ENCODE measurements around the gene LDB2.

Gene LDB2

GRCh38 chr4:16677001-16677944 is 221.2 kb downstream of the LDB2 start:
- POLR2A ChIA-PET (ENCODE audit: low non-redundant PET), result no interaction called here
- no peak for DNase-seq (ENCODE audit: low spot score)
- H3K27ac ChIP-seq, result no peak overlapping the region
- CTCF ChIA-PET, result no interaction called here
- TF ChIP-seq, protein P1, sequence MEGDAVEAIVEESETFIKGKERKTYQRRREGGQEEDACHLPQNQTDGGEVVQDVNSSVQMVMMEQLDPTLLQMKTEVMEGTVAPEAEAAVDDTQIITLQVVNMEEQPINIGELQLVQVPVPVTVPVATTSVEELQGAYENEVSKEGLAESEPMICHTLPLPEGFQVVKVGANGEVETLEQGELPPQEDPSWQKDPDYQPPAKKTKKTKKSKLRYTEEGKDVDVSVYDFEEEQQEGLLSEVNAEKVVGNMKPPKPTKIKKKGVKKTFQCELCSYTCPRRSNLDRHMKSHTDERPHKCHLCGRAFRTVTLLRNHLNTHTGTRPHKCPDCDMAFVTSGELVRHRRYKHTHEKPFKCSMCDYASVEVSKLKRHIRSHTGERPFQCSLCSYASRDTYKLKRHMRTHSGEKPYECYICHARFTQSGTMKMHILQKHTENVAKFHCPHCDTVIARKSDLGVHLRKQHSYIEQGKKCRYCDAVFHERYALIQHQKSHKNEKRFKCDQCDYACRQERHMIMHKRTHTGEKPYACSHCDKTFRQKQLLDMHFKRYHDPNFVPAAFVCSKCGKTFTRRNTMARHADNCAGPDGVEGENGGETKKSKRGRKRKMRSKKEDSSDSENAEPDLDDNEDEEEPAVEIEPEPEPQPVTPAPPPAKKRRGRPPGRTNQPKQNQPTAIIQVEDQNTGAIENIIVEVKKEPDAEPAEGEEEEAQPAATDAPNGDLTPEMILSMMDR (conservative IDR thresholded peaks at IDR 0.05; ENCODE audit: low read depth), result no peak

- H3K27ac ChIP-seq, result no peak overlapping the region
- ChIA-PET CTCF (no interaction called here), POLR2A (ENCODE audit: low non-redundant PET) (no interaction called here)
- no peak for DNase-seq (ENCODE audit: low spot score)
- TF ChIP-seq, protein P1 (conservative IDR thresholded peaks at IDR 0.05; ENCODE audit: low read depth), result no peak
These were observed 222.1 kb downstream of the LDB2 start for GRCh38 chr4:16676230-16676770.

DNA sequence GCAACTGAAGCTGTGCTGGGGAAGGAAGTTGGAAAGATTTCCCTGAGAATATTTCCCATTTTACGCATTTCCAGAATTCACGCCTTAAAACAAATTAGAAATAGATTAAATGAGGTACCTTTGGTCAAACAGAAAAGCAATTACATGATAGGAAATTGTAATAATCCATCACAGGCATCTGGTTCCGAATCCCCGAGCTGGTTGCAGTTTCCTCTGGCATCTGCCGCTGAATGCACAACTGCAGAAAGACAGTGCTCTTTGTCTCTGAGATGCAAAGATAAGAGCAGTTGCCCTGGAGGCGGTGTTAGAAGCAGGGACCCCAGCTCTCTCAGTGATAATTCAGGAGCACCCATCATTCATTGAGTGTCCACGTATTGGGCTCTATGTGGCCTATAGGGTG is 224.4 kb downstream of the LDB2 start:
- TF ChIP-seq, protein P1 (conservative IDR thresholded peaks at IDR 0.05; ENCODE audit: low read depth), result no peak
- DNase-seq (ENCODE audit: low spot score), result no peak
- no peak overlapping the region for H3K27ac ChIP-seq
- ChIA-PET POLR2A (ENCODE audit: low non-redundant PET) (no interaction called here), CTCF (no interaction called here)

DNA sequence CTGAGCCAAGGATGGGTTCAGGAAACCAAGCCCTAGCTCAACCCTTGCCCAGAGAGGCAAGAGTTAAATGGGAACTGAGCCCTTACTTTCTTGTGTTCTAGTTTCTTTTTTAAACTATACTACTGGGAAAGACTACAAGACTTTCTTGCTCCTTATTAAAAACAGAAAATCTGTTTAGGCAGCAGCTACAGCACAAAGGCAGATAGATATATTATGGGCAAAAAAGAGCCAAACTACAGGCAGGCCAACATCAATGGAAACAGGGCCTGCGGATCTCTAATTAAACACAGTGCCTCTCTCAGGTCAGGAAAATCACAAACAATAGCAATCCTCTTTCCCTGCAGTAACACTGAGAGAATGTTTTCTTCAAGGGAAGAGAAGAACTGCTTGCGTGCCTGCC is 226.0 kb downstream of the LDB2 start:
- TF ChIP-seq, protein P1 (conservative IDR thresholded peaks at IDR 0.05; ENCODE audit: low read depth), result no peak

GRCh38 chr4:16671741-16672140 is 226.7 kb downstream of the LDB2 start:
- POLR2A ChIA-PET (ENCODE audit: low non-redundant PET), result no interaction called here
- no peak overlapping the region for H3K27ac ChIP-seq
- CTCF ChIA-PET, result no interaction called here
- no peak for DNase-seq (ENCODE audit: low spot score)
- TF ChIP-seq, protein P1 (conservative IDR thresholded peaks at IDR 0.05; ENCODE audit: low read depth), result no peak

More for the DNA sequence above, 226.0 kb downstream of the LDB2 start:
- DNase-seq (ENCODE audit: low spot score), result no peak
- no peak overlapping the region for H3K27ac ChIP-seq
- ChIA-PET POLR2A (ENCODE audit: low non-redundant PET) (no interaction called here), CTCF (no interaction called here)

GRCh38 chr4:16670727-16671126 is 227.7 kb downstream of the LDB2 start:
- TF ChIP-seq, protein P1 (conservative IDR thresholded peaks at IDR 0.05; ENCODE audit: low read depth), result no peak
- no peak for DNase-seq (ENCODE audit: low spot score)
- ChIA-PET CTCF (no interaction called here), POLR2A (ENCODE audit: low non-redundant PET) (no interaction called here)
- no peak overlapping the region for H3K27ac ChIP-seq
